ENCODE results near the gene CLDN16.

CLDN16 gene

DNA sequence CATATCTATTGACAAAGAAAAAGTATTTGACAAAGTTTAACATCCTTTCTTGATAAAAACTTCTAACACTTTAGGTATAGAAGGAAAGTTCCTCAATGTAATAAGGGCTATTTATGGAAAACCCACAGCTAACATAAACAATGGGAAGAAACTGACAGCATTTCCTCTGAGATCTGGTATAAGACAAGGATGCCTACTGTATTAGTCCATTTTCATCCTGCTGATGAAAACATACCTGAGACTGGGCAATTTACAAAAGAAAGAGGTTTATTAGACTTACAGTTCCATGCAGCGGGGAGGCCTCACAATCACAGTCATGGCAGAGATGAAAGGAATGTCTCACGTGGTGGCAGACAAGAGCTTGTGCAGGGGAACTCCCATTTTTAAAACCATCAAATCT is 47.9 kb upstream of the CLDN16 start:
- H3K27me3 ChIP-seq (ENCODE audit: control insufficient read depth, low read length): no peaks in the 10 kb centered on the region

DNA sequence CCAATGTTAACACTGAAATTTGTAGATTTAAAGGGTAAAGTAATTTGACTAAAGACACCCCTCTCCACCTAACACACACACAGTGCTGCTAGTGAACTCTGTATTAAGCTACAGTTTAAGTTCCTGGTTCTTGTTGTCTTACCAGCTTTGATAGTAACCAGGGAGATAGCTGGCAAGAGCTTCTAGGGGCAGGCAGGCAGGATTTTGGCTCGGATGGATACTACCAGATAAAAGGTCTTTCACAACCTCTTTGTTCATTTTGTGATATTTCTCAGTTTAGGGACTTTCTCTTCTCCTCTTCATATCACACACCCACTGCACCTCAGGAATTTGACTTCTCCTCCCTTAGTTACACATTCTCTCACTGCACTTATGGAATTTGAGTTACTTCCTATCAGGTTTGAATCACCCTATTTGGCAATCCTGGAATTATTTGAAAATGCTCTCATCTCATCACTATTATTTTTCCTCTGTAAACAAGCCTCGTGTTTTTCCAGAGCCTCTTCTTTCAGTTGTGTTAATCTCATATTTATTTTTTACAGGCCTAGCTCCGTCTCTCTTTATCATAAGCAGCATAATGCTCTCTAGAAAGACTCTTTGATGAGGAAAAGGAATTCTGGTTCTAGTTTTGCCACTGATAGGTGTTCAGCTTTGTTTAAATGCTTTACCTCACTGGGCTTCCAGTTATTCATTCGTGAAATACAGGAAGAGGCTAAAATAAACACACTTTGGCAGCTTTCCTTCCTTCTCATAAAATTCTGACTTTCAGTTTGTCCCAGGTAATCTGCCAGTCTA is 42.7 kb upstream of the CLDN16 start:
- TF ChIP-seq, protein P1, sequence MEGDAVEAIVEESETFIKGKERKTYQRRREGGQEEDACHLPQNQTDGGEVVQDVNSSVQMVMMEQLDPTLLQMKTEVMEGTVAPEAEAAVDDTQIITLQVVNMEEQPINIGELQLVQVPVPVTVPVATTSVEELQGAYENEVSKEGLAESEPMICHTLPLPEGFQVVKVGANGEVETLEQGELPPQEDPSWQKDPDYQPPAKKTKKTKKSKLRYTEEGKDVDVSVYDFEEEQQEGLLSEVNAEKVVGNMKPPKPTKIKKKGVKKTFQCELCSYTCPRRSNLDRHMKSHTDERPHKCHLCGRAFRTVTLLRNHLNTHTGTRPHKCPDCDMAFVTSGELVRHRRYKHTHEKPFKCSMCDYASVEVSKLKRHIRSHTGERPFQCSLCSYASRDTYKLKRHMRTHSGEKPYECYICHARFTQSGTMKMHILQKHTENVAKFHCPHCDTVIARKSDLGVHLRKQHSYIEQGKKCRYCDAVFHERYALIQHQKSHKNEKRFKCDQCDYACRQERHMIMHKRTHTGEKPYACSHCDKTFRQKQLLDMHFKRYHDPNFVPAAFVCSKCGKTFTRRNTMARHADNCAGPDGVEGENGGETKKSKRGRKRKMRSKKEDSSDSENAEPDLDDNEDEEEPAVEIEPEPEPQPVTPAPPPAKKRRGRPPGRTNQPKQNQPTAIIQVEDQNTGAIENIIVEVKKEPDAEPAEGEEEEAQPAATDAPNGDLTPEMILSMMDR (IDR thresholded peaks at IDR 0.05; ENCODE audit: low read depth, low read length, poor library complexity, severe bottlenecking): no peak
- TF ChIP-seq EZH2phosphoT487 (IDR thresholded peaks at IDR 0.05; ENCODE audit: borderline replicate concordance, low read length): no peak
- H3F3A ChIP-seq (ENCODE audit: control insufficient read depth, insufficient read depth): no peaks in the 10 kb centered on the region
- H3K9me3 ChIP-seq (ENCODE audit: control insufficient read depth, insufficient read depth, low read length): no peaks in the 10 kb centered on the region
- no peaks in the 10 kb centered on the region for H4K20me1 ChIP-seq (ENCODE audit: control insufficient read depth, insufficient read depth, low read depth, low read length)
- H3K27ac ChIP-seq (ENCODE audit: low read depth, low read length): no peak overlapping the region
- H3K4me1 ChIP-seq (ENCODE audit: control insufficient read depth, low read length): no peaks in the 10 kb centered on the region
- no peaks in the 10 kb centered on the region for H3K27me3 ChIP-seq (ENCODE audit: control insufficient read depth, low read length)
- H3K4me2 ChIP-seq (ENCODE audit: low read length): no peak overlapping the region
- no peak overlapping the region for H3K4me3 ChIP-seq (ENCODE audit: low read length)
- H3K9me2 ChIP-seq (replicated peaks; ENCODE audit: control insufficient read depth, low read length): no peaks in the 10 kb centered on the region
- no peaks in the 10 kb centered on the region for H3K79me2 ChIP-seq (ENCODE audit: control insufficient read depth, low read length)
- no peaks in the 10 kb centered on the region for H3K36me3 ChIP-seq (ENCODE audit: control insufficient read depth, low read length)

More for the DNA sequence above, 47.9 kb upstream of the CLDN16 start:
- H3K9me2 ChIP-seq (replicated peaks; ENCODE audit: control insufficient read depth, low read length): no peaks in the 10 kb centered on the region
- H3F3A ChIP-seq (ENCODE audit: control insufficient read depth, insufficient read depth): no peaks in the 10 kb centered on the region
- H3K27ac ChIP-seq (ENCODE audit: low read depth, low read length): no peak overlapping the region
- H3K36me3 ChIP-seq (ENCODE audit: control insufficient read depth, low read length): no peaks in the 10 kb centered on the region
- H3K79me2 ChIP-seq (ENCODE audit: control insufficient read depth, low read length): no peaks in the 10 kb centered on the region
- H4K20me1 ChIP-seq (ENCODE audit: control insufficient read depth, insufficient read depth, low read depth, low read length): no peaks in the 10 kb centered on the region
- H3K4me3 ChIP-seq (ENCODE audit: low read length): no peak overlapping the region
- no peak overlapping the region for H3K4me2 ChIP-seq (ENCODE audit: low read length)
- H3K9me3 ChIP-seq (ENCODE audit: control insufficient read depth, insufficient read depth, low read length): no peaks in the 10 kb centered on the region
- TF ChIP-seq, protein P1 (IDR thresholded peaks at IDR 0.05; ENCODE audit: low read depth, low read length, poor library complexity, severe bottlenecking): no peak
- TF ChIP-seq EZH2phosphoT487 (IDR thresholded peaks at IDR 0.05; ENCODE audit: borderline replicate concordance, low read length): no peak
- no peaks in the 10 kb centered on the region for H3K4me1 ChIP-seq (ENCODE audit: control insufficient read depth, low read length)

DNA sequence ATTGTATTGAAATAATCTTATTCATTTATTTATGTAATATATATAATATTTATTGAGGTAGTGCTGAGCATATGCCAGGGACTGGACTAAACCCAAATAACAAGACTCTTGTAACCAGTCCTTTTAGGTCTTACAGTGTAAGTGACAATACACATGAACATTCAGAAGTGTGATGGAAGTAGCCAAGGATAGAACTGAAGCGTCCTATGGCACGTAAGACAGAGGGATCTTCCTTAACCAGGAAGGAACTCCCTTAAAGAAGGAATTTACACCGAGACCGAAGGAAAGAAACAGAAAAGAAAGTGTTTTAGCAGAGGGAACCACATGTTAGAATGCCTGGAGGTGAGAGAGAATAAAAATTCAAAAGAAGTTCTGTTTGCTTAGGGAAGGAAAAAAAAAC is 42.1 kb upstream of the CLDN16 start:
- Histone ChIP-seq H3F3A (ENCODE audit: control insufficient read depth, insufficient read depth) (no peaks in the 10 kb centered on the region), H3K36me3 (ENCODE audit: control insufficient read depth, low read length) (no peaks in the 10 kb centered on the region), H3K4me3 (ENCODE audit: low read length) (no peak overlapping the region), H3K9me2 (replicated peaks; ENCODE audit: control insufficient read depth, low read length) (no peaks in the 10 kb centered on the region), H3K79me2 (ENCODE audit: control insufficient read depth, low read length) (no peaks in the 10 kb centered on the region), H3K27ac (ENCODE audit: low read depth, low read length) (no peak overlapping the region), H3K9me3 (ENCODE audit: control insufficient read depth, insufficient read depth, low read length) (no peaks in the 10 kb centered on the region), H4K20me1 (ENCODE audit: control insufficient read depth, insufficient read depth, low read depth, low read length) (no peaks in the 10 kb centered on the region), H3K4me2 (ENCODE audit: low read length) (no peak overlapping the region), H3K27me3 (ENCODE audit: control insufficient read depth, low read length) (no peaks in the 10 kb centered on the region), H3K4me1 (ENCODE audit: control insufficient read depth, low read length) (no peaks in the 10 kb centered on the region)
- TF ChIP-seq EZH2phosphoT487 (IDR thresholded peaks at IDR 0.05; ENCODE audit: borderline replicate concordance, low read length): no peak
- TF ChIP-seq, protein P1 (IDR thresholded peaks at IDR 0.05; ENCODE audit: low read depth, low read length, poor library complexity, severe bottlenecking): no peak
